Liver (tissue), 3 donors: Measurements from ENCODE around the gene ARHGAP21.
A peak's percentile ranks its signal among the peaks of the same experiment; 100 is the strongest.

Experiments
- ATF3 ChIP-seq: IDR thresholded peaks from 2 replicates; pipeline ENCODE4 v1.6.1; 2016; ENCODE audit warnings: antibody characterized with exemption
- CTCF ChIP-seq: fragments of 150-350 bp; IDR thresholded peaks from 2 replicates; pipeline ENCODE4 v1.5.1; 2017; ENCODE audit warnings: improper control_type of control experiment, low read depth, low read length; ENCODE audit not compliant: missing input control
- FOXA2 ChIP-seq: IDR thresholded peaks from 2 replicates; pipeline ENCODE4 v1.6.1; 2016; ENCODE audit warnings: antibody characterized with exemption
- JUND ChIP-seq, 2 donors: IDR thresholded peaks; 2 replicates each; pipeline ENCODE4 v1.6.1; 2016; ENCODE audit warnings: antibody characterized with exemption in 2 of 2
- MAX ChIP-seq: IDR thresholded peaks from 2 replicates; pipeline ENCODE4 v1.6.1; 2016; ENCODE audit warnings: antibody characterized with exemption
- RAD21 ChIP-seq, 2 donors: IDR thresholded peaks; 2 replicates each; pipeline ENCODE4 v1.6.1; 2016; ENCODE audit warnings: antibody characterized with exemption in 2 of 2, mild to moderate bottlenecking in 2 of 2
- REST ChIP-seq: IDR thresholded peaks from 2 replicates; pipeline ENCODE4 v1.6.1; 2016; ENCODE audit warnings: antibody characterized with exemption, mild to moderate bottlenecking
- TAF1 ChIP-seq: conservative IDR thresholded peaks from 2 replicates; pipeline ENCODE4 v1.6.1; 2016; ENCODE audit warnings: antibody characterized with exemption, mild to moderate bottlenecking
- YY1 ChIP-seq: IDR thresholded peaks from 2 replicates; pipeline ENCODE4 v1.6.1; 2016; ENCODE audit warnings: antibody characterized with exemption, mild to moderate bottlenecking
- donor health status: healthy.
- donor health status: healthy.

DNA sequence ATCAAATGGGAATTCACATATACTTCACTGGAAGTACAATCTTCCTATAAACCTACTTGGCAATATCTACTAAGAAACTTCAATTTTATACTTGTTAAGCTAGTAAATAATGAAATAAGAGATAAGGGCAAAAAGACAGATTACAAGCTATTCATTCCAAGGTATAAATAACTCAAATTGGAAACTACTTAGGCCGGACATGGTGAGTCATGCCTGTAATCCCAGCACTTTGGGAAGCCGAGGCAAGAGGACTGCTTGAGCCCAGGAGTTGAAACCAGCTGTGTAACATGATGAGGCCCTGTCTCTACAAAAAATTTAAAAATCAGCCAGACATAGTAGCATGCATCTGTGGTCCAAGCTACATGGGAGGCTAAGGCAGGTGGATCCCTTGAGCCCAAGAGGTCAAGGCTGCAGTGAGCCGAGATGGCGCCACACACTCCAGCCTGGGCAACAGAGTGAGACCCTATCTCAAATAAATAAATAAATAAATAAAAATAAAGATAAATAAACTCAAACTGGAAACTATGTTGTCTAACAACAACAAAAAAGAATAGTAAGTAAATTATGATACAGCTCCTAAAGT, 37.6 kb downstream of the ARHGAP21 start:
- TF ChIP-seq CTCF (no peak), ATF3 (no peak), RAD21 (IDR thresholded peaks at IDR 0.05) (no peak), MAX (no peak), JUND (IDR thresholded peaks at IDR 0.05) (peak in 1 of 2 donors; percentile 37), TAF1 (no peak), YY1 (no peak), REST (no peak), FOXA2 (no peak)
